Natural killer cell (primary cell): ENCODE data around the gene SEC24D. TPM values are rescaled to one million over a fixed set of nuclear protein-coding genes. Genes with fewer than 3 reads are reported as not detected.
A peak's percentile ranks its signal among the peaks of the same experiment; 100 is the strongest.

Experiments used
- ATAC-seq, 3 donors: fragments of 150-1000 bp in 2 of 3; fragments of 200-7000 bp in 1 of 3; cut with Tn5 transposase; 1 replicate in 1 of 3; 2 replicates in 2 of 3; pipeline ENCODE4 v1.10.0; 2021; ENCODE audit warnings: mild to moderate bottlenecking in 2 of 3, moderate library complexity in 2 of 3
- DNase-seq, 2 donors: peaks; one replicate each; pipeline versions ENCODE4 v3.0.0 to v3.0.0-alpha.2; 2013 to 2021; ENCODE audit warnings: mixed read lengths in 1 of 2
- H3K27ac ChIP-seq: one replicate; pipeline ENCODE4 v1.5.1; 2013; ENCODE audit warnings: mild to moderate bottlenecking, low read length
- H3K27me3 ChIP-seq: one replicate; pipeline ENCODE4 v1.6.1; 2013; ENCODE audit warnings: low read length; ENCODE audit not compliant: control insufficient read depth, insufficient read depth
- H3K36me3 ChIP-seq: one replicate; pipeline ENCODE4 v1.6.1; 2013; ENCODE audit warnings: low read length; ENCODE audit not compliant: control insufficient read depth, insufficient read depth
- H3K4me1 ChIP-seq: one replicate; pipeline ENCODE4 v1.6.1; 2013; ENCODE audit warnings: low read length; ENCODE audit not compliant: control insufficient read depth, insufficient read depth
- H3K4me3 ChIP-seq: one replicate; pipeline ENCODE4 v1.5.1; 2013; ENCODE audit warnings: low read length
- H3K9me3 ChIP-seq: one replicate; pipeline ENCODE4 v1.6.1; 2013; ENCODE audit warnings: low read length; ENCODE audit not compliant: control insufficient read depth, insufficient read depth
- H3K27ac Mint-ChIP-seq, 2 donors: one replicate each; pipeline ENCODE4 v1.8.0; 2022; ENCODE audit warnings: mild to moderate bottlenecking in 2 of 2, mixed read lengths in 2 of 2, moderate library complexity in 1 of 2
- H3K27me3 Mint-ChIP-seq, 2 donors: one replicate each; pipeline ENCODE4 v1.8.0; 2022; ENCODE audit warnings: low read depth in 2 of 2, mixed read lengths in 2 of 2
- H3K36me3 Mint-ChIP-seq: one replicate; pipeline ENCODE4 v1.8.0; 2022; ENCODE audit warnings: mixed read lengths
- H3K4me1 Mint-ChIP-seq, 2 donors: one replicate each; pipeline ENCODE4 v1.8.0; 2022; ENCODE audit warnings: mixed read lengths in 2 of 2
- H3K4me3 Mint-ChIP-seq: one replicate; pipeline ENCODE4 v1.8.0; 2022; ENCODE audit warnings: mild to moderate bottlenecking, moderate library complexity, mixed read lengths
- H3K9me3 Mint-ChIP-seq, 2 donors: one replicate each; pipeline ENCODE4 v1.8.0; 2022; ENCODE audit warnings: mixed read lengths in 2 of 2
- WGBS: methylation state at CpG from one replicate; pipeline ENCODE4 v1.1.7; 2013; ENCODE audit warnings: missing lambda C conversion rate; ENCODE audit not compliant: insufficient coverage; 5-methylcytosine and 5-hydroxymethylcytosine counted together
- intact Hi-C: fragments of 100-400 bp; cut with micrococcal nuclease; formaldehyde crosslinking; loops from one replicate; pipeline ENCODE4 v1.14.2; 2022
- total RNA-seq, 4 donors: library from RNA; stranded (reverse); fragments of 120-200 nt in 1 of 4; gene quantifications; one replicate each; pipeline versions ENCODE4 v1.2.3 to v1.2.4, GENCODE V29; 2013 to 2022
- TF ChIP-seq, protein P1 (sequence below): fragments of 200-600 bp; IDR thresholded peaks from one replicate; pipeline ENCODE4 v1.8.0; 2022; ENCODE audit warnings: antibody characterized with exemption

The SEC24D gene
- total RNA-seq, 3 donors from 2014 or later (not counting 1 experiment from before 2014, with no cell fraction given) = 32.7 to 50.2 (median 35.2) TPM

DNA sequence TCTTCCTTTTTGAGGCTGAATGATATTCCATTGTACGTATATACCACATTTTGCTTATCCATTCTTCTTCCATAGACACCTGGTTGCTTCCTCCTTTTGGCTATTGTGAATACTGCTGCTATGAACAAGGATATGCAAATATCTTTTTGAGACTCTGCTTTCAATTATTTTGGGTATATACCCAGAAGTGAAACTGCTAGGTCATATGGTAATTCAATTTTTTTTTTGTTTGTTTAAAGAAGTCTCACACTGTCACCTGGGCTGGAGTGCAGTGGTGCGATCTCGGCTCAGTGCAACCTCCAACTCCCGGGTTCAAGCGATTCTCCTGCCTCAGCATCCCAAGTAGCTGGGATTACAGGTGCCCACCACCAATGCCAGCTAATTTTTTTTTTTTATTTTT, 75.4 kb downstream of the SEC24D start:
- Mint-ChIP-seq H3K27me3 (no peaks in the 10 kb centered on the region), H3K27ac (no peak overlapping the region), H3K9me3 (no peaks in the 10 kb centered on the region), H3K4me1 (peaks cover 0 to 4% of the 10 kb centered on the region in 2 donors), H3K36me3 (peaks cover 6% of the 10 kb centered on the region), H3K4me3 (no peak overlapping the region)
- DNase-seq (no peak), ATAC-seq (no peak)
- Histone ChIP-seq H3K9me3 (no peaks in the 10 kb centered on the region), H3K27ac (no peak overlapping the region), H3K27me3 (no peaks in the 10 kb centered on the region), H3K4me1 (no peaks in the 10 kb centered on the region), H3K36me3 (peaks cover 36% of the 10 kb centered on the region), H3K4me3 (no peak overlapping the region)
- TF ChIP-seq, protein P1, sequence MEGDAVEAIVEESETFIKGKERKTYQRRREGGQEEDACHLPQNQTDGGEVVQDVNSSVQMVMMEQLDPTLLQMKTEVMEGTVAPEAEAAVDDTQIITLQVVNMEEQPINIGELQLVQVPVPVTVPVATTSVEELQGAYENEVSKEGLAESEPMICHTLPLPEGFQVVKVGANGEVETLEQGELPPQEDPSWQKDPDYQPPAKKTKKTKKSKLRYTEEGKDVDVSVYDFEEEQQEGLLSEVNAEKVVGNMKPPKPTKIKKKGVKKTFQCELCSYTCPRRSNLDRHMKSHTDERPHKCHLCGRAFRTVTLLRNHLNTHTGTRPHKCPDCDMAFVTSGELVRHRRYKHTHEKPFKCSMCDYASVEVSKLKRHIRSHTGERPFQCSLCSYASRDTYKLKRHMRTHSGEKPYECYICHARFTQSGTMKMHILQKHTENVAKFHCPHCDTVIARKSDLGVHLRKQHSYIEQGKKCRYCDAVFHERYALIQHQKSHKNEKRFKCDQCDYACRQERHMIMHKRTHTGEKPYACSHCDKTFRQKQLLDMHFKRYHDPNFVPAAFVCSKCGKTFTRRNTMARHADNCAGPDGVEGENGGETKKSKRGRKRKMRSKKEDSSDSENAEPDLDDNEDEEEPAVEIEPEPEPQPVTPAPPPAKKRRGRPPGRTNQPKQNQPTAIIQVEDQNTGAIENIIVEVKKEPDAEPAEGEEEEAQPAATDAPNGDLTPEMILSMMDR = no peak
- 86% methylated on average over 5 of the region's 5 CpGs for WGBS
- intact Hi-C loops = no loop called here

DNA sequence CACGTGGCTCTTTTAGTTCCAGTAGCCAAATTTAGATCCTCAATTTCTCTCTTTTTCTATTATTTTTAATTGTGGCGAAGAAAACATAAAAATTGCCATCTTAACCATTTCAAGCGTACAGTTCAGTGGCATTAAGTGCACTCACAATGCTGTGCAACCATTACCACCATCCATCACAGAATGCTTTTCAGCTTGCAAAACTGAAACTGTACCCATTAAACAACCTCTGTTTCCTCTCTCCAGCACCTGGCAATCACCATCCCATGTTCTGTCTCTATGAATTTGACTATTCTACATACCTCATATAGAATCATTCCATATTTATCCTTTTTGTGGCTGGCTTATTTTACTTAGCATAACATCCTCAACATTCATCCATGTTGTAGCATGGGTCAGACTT, 75.8 kb downstream of the SEC24D start:
- 93% methylated on average over 3 of the region's 3 CpGs for WGBS
- no peak overlapping the region for H3K27ac Mint-ChIP-seq

DNA sequence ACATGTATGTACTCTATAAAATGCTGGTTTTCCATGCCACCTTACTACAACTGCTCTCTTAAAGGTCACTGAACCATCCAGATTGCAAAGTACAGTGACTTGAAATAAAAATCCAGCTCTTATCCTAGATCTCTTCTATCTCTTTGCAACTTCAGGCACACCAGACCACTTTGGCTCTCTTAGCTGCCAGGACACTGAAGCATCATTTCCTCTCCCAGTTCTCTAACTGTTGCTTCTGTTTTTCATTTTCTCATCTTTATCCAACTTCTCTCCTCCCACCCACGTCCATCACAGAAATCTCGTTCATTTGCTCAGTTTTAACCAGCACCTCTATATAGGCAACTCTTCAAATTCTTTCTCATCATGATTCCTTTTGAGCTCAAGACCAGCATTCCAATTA, 76.4 kb downstream of the SEC24D start:
- Histone ChIP-seq H3K27me3 (no peaks in the 10 kb centered on the region), H3K36me3 (peaks cover 34% of the 10 kb centered on the region), H3K9me3 (no peaks in the 10 kb centered on the region), H3K27ac (no peak overlapping the region), H3K4me3 (no peak overlapping the region), H3K4me1 (no peaks in the 10 kb centered on the region)
- ATAC-seq (no peak), DNase-seq (no peak)
- TF ChIP-seq, protein P1 = no peak
- intact Hi-C loops = no loop called here
- WGBS = 71% methylated on average over 2 of the region's 2 CpGs
- no peak overlapping the region for H3K4me3 Mint-ChIP-seq
- peak overlapping the region in 1 of 2 donors; percentile 18 for H3K27ac Mint-ChIP-seq
- H3K27me3 Mint-ChIP-seq = no peaks in the 10 kb centered on the region
- H3K9me3 Mint-ChIP-seq = no peaks in the 10 kb centered on the region
- H3K4me1 Mint-ChIP-seq = peaks cover 0 to 4% of the 10 kb centered on the region in 2 donors
- peaks cover 6% of the 10 kb centered on the region for H3K36me3 Mint-ChIP-seq

More for the DNA sequence above, 75.8 kb downstream of the SEC24D start:
- intact Hi-C loops = no loop called here
- no peaks in the 10 kb centered on the region for H3K9me3 Mint-ChIP-seq
- peaks cover 39% of the 10 kb centered on the region for H3K36me3 ChIP-seq
- no peak for ATAC-seq
- H3K9me3 ChIP-seq = no peaks in the 10 kb centered on the region
- H3K27me3 Mint-ChIP-seq = no peaks in the 10 kb centered on the region
- H3K36me3 Mint-ChIP-seq = peaks cover 6% of the 10 kb centered on the region
- H3K27ac ChIP-seq = no peak overlapping the region
- H3K27me3 ChIP-seq = no peaks in the 10 kb centered on the region
- no peak for DNase-seq
- H3K4me3 ChIP-seq = no peak overlapping the region
- no peaks in the 10 kb centered on the region for H3K4me1 ChIP-seq
- TF ChIP-seq, protein P1 = no peak
- H3K4me3 Mint-ChIP-seq = no peak overlapping the region
- peaks cover 0 to 4% of the 10 kb centered on the region in 2 donors for H3K4me1 Mint-ChIP-seq

DNA sequence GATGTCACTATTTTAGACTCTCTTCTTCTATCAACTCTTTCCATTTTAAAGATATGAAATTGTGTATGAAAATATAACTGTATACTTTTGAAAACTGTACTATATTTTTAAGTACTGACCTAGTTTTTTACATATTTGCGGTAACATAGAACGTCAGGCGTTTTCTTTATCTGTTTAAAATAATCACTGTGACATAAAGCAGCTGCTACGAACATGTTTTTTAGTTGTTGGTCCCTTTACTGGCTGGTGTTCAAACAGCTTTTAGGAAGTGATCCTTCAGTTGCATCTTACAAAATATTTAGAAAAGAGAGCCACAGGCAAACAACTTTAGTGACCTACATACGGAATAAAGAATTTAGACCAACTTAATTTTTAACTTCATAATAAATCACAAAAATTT, 77.6 kb downstream of the SEC24D start:
- H3K36me3 Mint-ChIP-seq = no peaks in the 10 kb centered on the region
- no peaks in the 10 kb centered on the region for H3K27me3 Mint-ChIP-seq

More for the DNA sequence above, 77.6 kb downstream of the SEC24D start:
- intact Hi-C loops = no loop called here
- H3K27ac Mint-ChIP-seq = no peak overlapping the region
- H3K9me3 ChIP-seq = no peaks in the 10 kb centered on the region
- no peak for DNase-seq
- no peak for ATAC-seq
- TF ChIP-seq, protein P1 = no peak
- no peaks in the 10 kb centered on the region for H3K4me1 ChIP-seq
- no peaks in the 10 kb centered on the region for H3K27me3 ChIP-seq
- H3K9me3 Mint-ChIP-seq = no peaks in the 10 kb centered on the region
- 97% methylated on average over 4 of the region's 5 CpGs for WGBS
- peaks cover 0 to 4% of the 10 kb centered on the region in 2 donors for H3K4me1 Mint-ChIP-seq
- no peak overlapping the region for H3K4me3 ChIP-seq
- no peak overlapping the region for H3K4me3 Mint-ChIP-seq
- H3K27ac ChIP-seq = no peak overlapping the region
- H3K36me3 ChIP-seq = peaks cover 24% of the 10 kb centered on the region
